ENCODE data around the gene PTGFR.

DNA sequence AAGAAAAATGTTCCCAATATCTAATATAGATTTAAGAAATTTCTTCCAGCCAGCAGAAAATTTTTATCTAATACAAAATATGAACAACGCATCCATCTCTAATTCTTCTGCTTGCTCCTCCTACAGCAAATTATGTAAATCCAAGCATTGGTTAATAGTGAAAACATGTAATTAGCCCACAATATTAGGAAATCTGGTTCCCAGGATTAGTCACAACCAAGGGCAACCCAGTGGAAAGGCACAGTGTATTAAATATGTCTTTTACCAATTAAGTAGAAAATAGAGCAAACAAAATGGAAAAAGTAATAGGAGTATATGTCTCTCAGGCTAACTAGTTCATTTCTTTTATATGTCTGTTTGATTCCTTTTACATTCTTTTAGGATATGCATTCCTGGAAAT is 70.0 kb downstream of the PTGFR start:
- TF ChIP-seq, protein P1, sequence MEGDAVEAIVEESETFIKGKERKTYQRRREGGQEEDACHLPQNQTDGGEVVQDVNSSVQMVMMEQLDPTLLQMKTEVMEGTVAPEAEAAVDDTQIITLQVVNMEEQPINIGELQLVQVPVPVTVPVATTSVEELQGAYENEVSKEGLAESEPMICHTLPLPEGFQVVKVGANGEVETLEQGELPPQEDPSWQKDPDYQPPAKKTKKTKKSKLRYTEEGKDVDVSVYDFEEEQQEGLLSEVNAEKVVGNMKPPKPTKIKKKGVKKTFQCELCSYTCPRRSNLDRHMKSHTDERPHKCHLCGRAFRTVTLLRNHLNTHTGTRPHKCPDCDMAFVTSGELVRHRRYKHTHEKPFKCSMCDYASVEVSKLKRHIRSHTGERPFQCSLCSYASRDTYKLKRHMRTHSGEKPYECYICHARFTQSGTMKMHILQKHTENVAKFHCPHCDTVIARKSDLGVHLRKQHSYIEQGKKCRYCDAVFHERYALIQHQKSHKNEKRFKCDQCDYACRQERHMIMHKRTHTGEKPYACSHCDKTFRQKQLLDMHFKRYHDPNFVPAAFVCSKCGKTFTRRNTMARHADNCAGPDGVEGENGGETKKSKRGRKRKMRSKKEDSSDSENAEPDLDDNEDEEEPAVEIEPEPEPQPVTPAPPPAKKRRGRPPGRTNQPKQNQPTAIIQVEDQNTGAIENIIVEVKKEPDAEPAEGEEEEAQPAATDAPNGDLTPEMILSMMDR (IDR thresholded peaks at IDR 0.05) = no peak
- no peak for TF ChIP-seq POLR2A (IDR thresholded peaks at IDR 0.05)

All from heart left ventricle (tissue), 13 donors.